HepG2 (cell line): ENCODE measurements around the gene ENC1. TPM values are rescaled to one million over a fixed set of nuclear protein-coding genes. Genes with fewer than 3 reads are reported as not detected.

Experiments used
- ATAC-seq: fragments of 200-7000 bp; cut with Tn5 transposase; 3 replicates; pipeline ENCODE4 v1.9.1; 2020; ENCODE audit warnings: mild to moderate bottlenecking, moderate library complexity
- BruUV-seq: library from RNA; stranded (reverse); fragments of 400-500 nt; replicated peaks from 2 replicates; lab custom pipeline; 2021; lab: Mats Ljungman, UMichigan
- CTCF ChIA-PET: fragments of 300-600 bp; formaldehyde crosslinking; extraction: SDS; loops from one replicate; lab custom pipeline; 2021; ENCODE audit warnings: low total read pairs, inconsistent platforms, low intra/inter-chr PET ratio; lab: Yijun Ruan, JAX
- POLR2A ChIA-PET: fragments of 350-600 bp; sonication (Branson Sonifier 250); formaldehyde crosslinking; loops from one replicate; lab custom pipeline; 2020; ENCODE audit warnings: antibody characterized with exemption, inconsistent platforms; lab: Yijun Ruan, JAX
- DNase-seq: peaks from one replicate; pipeline ENCODE4 v3.0.0-alpha.2; 2015; ENCODE audit warnings: low spot score
- FAIRE-seq: peaks from 3 replicates; lab custom pipeline; 2011; peaks lifted over from hg19 to GRCh38; lab: Jason Lieb, UNC
- H2AFZ ChIP-seq: one replicate; pipeline ENCODE4 v1.6.1; 2011; ENCODE audit warnings: low read length, inconsistent platforms
- H3K27ac ChIP-seq: fragments of 300-600 bp; 3 replicates; pipeline ENCODE4 v1.8.0; 2011; ENCODE audit warnings: mixed run types, mild to moderate bottlenecking, mixed read lengths, low read length, inconsistent platforms; ENCODE audit not compliant: insufficient read depth; ENCODE audit errors: extremely low read length
- H3K27me3 ChIP-seq, 2 experiments: fragments of 200-600 bp in 1 of 2; 2 replicates in 1 of 2; 3 replicates in 1 of 2; pipeline versions ENCODE4 v1.6.0 to v1.8.0; 2011; ENCODE audit warnings: low read length in 2 of 2, mild to moderate bottlenecking in 2 of 2, moderate library complexity in 2 of 2, inconsistent platforms in 1 of 2; ENCODE audit not compliant: insufficient read depth in 2 of 2, control insufficient read depth in 1 of 2
- H3K36me3 ChIP-seq, 2 experiments: fragments of 200-600 bp in 1 of 2; replicated peaks in 1 of 2; 2 replicates in 1 of 2; 3 replicates in 1 of 2; pipeline versions ENCODE4 v1.5.1 to v1.8.0; 2011; ENCODE audit warnings: low read length in 2 of 2, inconsistent platforms in 1 of 2; ENCODE audit not compliant: insufficient read depth in 2 of 2, control insufficient read depth in 1 of 2
- H3K4me1 ChIP-seq: 2 replicates; pipeline ENCODE4 v1.5.1; 2012; ENCODE audit warnings: low read length, inconsistent platforms; ENCODE audit not compliant: insufficient read depth
- H3K4me2 ChIP-seq: 2 replicates; pipeline ENCODE4 v1.6.0; 2011; ENCODE audit warnings: low read depth, low read length, inconsistent platforms
- H3K4me3 ChIP-seq, 3 experiments: fragments of 200-600 bp in 1 of 3; sonication (generic), shearing (Covaris generic) in 1 of 3; replicated peaks in 1 of 3; 2 replicates each; pipeline ENCODE4 v1.5.1; 2011 to 2016; ENCODE audit warnings: low read length in 3 of 3, inconsistent platforms in 2 of 3, low read depth in 2 of 3, mild to moderate bottlenecking in 2 of 3, control low read depth in 1 of 3, mixed read lengths in 1 of 3; ENCODE audit not compliant: insufficient read depth in 1 of 3
- H3K79me2 ChIP-seq: one replicate; pipeline ENCODE4 v1.6.1; 2011; ENCODE audit warnings: low read length, inconsistent platforms; ENCODE audit not compliant: insufficient read depth
- H3K9ac ChIP-seq: 2 replicates; pipeline ENCODE4 v1.6.0; 2011; ENCODE audit warnings: mild to moderate bottlenecking, low read depth, low read length, inconsistent platforms; ENCODE audit not compliant: insufficient read depth
- H3K9me3 ChIP-seq: 2 replicates; pipeline ENCODE4 v1.5.1; 2012; ENCODE audit warnings: mild to moderate bottlenecking, low read length
- H4K20me1 ChIP-seq: 2 replicates; pipeline ENCODE4 v1.6.0; 2011; ENCODE audit warnings: inconsistent platforms, mild to moderate bottlenecking, low read length, moderate library complexity; ENCODE audit not compliant: insufficient read depth
- FIP1L1 ChIP-seq: fragments of 200-400 bp; formaldehyde crosslinking; IDR thresholded peaks from 2 replicates; pipeline ENCODE4 v1.6.1; 2018; ENCODE audit warnings: low read depth, mild to moderate bottlenecking, low read length, moderate library complexity, borderline replicate concordance; ENCODE audit not compliant: insufficient read depth
- GATAD2A ChIP-seq: IDR thresholded peaks from 2 replicates; pipeline ENCODE4 v1.6.1; 2016
- NFE2L1 ChIP-seq: sonication (generic); formaldehyde crosslinking; IDR thresholded peaks from 2 replicates; pipeline ENCODE4 v1.4.0; 2020; ENCODE audit warnings: missing genetic modification reagents, mild to moderate bottlenecking, borderline replicate concordance
- THAP11 ChIP-seq: IDR thresholded peaks from 2 replicates; pipeline ENCODE4 v1.6.1; 2016; ENCODE audit warnings: missing biosample characterization, missing genetic modification reagents
- ZNF33B ChIP-seq: sonication (generic); formaldehyde crosslinking; IDR thresholded peaks from 2 replicates; pipeline ENCODE4 v1.5.1; 2020; ENCODE audit warnings: mild to moderate bottlenecking, missing genetic modification reagents
- ZNF678 ChIP-seq: sonication (generic); formaldehyde crosslinking; IDR thresholded peaks from 2 replicates; pipeline ENCODE4 v1.4.0; 2020; ENCODE audit warnings: mild to moderate bottlenecking, missing genetic modification reagents
- WGBS: methylation state at CpG from one replicate; pipeline ENCODE4 v1.1.6; 2017; ENCODE audit warnings: low lambda C conversion rate; 5-methylcytosine and 5-hydroxymethylcytosine counted together
- in situ Hi-C: cut with HindIII; loops from 2 replicates; pipeline ENCODE4 v1.10.0; 2017; ENCODE audit warnings: low pct_unique_long_range_greater_than_20kb; ENCODE audit not compliant: extremely low pct_ligation_motif_present
- intact Hi-C: fragments of 100-400 bp; cut with micrococcal nuclease; formaldehyde crosslinking; loops from one replicate; pipeline ENCODE4 v1.10.0; 2022; ENCODE audit not compliant: unreplicated experiment
- polyA plus RNA-seq, 8 experiments: library from polyadenylated mRNA; depleted of rRNA in 3 of 8; stranded (reverse) in 7 of 8; unstranded in 1 of 8; fragments of >200 nt; fragmentation: Illumina TruSeq in 4 of 8; extraction: Trizol in 4 of 8; gene quantifications; 2 replicates each; pipeline versions ENCODE4 v1.2.1 to v1.2.3, GENCODE V29; 2011 to 2016; ENCODE audit warnings: low read depth in 4 of 8, missing spikeins in 1 of 8, mixed read lengths in 1 of 8; ENCODE audit not compliant: insufficient read depth in 1 of 8
- total RNA-seq, 5 experiments: library from RNA; depleted of rRNA; stranded (reverse); fragments of >200 nt; fragmentation: Illumina TruSeq; extraction: Trizol; gene quantifications; 2 replicates each; pipeline ENCODE4 v1.2.3, GENCODE V29; 2016; ENCODE audit warnings: low read depth in 1 of 5
- TF ChIP-seq, protein P1 (sequence below): sonication (generic); formaldehyde crosslinking; conservative IDR thresholded peaks from 2 replicates; pipeline ENCODE4 v1.4.0; 2020; ENCODE audit warnings: missing genetic modification reagents
- TF ChIP-seq, protein P2 (sequence below): sonication (generic); formaldehyde crosslinking; IDR thresholded peaks from 2 replicates; pipeline ENCODE4 v1.5.0; 2020; ENCODE audit warnings: mild to moderate bottlenecking, missing genetic modification reagents
- TF ChIP-seq, protein P3 (sequence below), 2 experiments: sonication (generic) in 1 of 2; formaldehyde crosslinking in 1 of 2; IDR thresholded peaks; 2 replicates each; pipeline versions ENCODE4 v1.4.0 to v1.6.1; 2016 to 2020; ENCODE audit warnings: borderline replicate concordance in 1 of 2, low read depth in 1 of 2, mild to moderate bottlenecking in 1 of 2, missing genetic modification reagents in 1 of 2
- TF ChIP-seq, protein P4 (sequence below): sonication (generic); formaldehyde crosslinking; IDR thresholded peaks from 2 replicates; pipeline ENCODE4 v1.5.0; 2020; ENCODE audit warnings: missing genetic modification reagents
- TF ChIP-seq, protein P5 (sequence below): sonication (generic); formaldehyde crosslinking; IDR thresholded peaks from 2 replicates; pipeline ENCODE4 v1.4.0; 2020; ENCODE audit warnings: missing genetic modification reagents

Gene ENC1
- total and polyA plus RNA-seq, 2 of the 13 experiments (the other 11 are each of a cell fraction or from before 2014, with no cell fraction given), result 63.8 to 64.4 TPM

DNA sequence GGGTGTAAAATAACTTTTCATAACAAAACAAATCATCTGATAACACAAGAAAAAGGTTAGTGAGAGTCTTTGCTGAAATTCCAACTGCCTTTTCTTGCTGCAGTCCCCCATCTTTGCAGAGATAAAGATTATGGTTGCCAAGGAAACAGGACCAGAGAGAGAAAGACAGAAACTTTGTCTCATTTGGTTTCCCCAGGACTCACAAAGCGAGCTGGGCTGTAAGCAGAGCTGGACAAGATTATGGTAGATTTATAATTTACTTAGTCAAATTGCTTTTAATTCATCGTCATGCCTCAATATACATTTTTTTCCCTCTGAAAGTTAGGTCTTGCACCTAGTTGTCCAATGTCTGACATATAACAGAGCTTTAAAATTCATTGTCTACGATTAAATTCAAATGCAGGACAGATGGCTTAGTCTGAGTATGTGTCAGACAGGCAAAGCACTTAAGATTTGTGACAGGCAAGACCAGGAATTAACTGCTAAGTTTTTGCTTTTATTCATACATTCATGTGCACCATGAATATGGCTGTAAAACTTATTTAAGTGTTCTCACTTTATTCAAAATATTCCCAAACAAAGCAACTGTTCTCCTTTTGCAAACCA is 17.4 kb downstream of the ENC1 start:
- Histone ChIP-seq H3K4me3 (no peak overlapping the region), H3K9ac (no peak overlapping the region), H4K20me1 (peaks cover 10% of the 10 kb centered on the region; the same call in 1 of the 2 replicates), H3K27me3 (no peaks in the 10 kb centered on the region), H3K9me3 (peaks cover 4% of the 10 kb centered on the region; the same call in 1 of the 2 replicates), H3K36me3 (peaks cover 1 to 2% of the 10 kb centered on the region in 2 experiments; a peak in 2 of 5 replicates), H3K27ac (no peak overlapping the region), H3K4me2 (no peak overlapping the region), H3K79me2 (no peaks in the 10 kb centered on the region), H2AFZ (no peak overlapping the region), H3K4me1 (peaks cover 46% of the 10 kb centered on the region)
- intact Hi-C loops, result no loop called here
- no peak for ATAC-seq
- no peak for DNase-seq
- in situ Hi-C loops, result no loop called here
- 90% methylated on average over 3 of the region's 3 CpGs for WGBS
- CTCF ChIA-PET, result no interaction called here
- BruUV-seq, result no TSS peak
- no peak for FAIRE-seq
- POLR2A ChIA-PET, result no interaction called here
- TF ChIP-seq, protein P1, sequence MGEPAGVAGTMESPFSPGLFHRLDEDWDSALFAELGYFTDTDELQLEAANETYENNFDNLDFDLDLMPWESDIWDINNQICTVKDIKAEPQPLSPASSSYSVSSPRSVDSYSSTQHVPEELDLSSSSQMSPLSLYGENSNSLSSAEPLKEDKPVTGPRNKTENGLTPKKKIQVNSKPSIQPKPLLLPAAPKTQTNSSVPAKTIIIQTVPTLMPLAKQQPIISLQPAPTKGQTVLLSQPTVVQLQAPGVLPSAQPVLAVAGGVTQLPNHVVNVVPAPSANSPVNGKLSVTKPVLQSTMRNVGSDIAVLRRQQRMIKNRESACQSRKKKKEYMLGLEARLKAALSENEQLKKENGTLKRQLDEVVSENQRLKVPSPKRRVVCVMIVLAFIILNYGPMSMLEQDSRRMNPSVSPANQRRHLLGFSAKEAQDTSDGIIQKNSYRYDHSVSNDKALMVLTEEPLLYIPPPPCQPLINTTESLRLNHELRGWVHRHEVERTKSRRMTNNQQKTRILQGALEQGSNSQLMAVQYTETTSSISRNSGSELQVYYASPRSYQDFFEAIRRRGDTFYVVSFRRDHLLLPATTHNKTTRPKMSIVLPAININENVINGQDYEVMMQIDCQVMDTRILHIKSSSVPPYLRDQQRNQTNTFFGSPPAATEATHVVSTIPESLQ (CRISPR knock-in tag), result no peak
- TF ChIP-seq, protein P2, sequence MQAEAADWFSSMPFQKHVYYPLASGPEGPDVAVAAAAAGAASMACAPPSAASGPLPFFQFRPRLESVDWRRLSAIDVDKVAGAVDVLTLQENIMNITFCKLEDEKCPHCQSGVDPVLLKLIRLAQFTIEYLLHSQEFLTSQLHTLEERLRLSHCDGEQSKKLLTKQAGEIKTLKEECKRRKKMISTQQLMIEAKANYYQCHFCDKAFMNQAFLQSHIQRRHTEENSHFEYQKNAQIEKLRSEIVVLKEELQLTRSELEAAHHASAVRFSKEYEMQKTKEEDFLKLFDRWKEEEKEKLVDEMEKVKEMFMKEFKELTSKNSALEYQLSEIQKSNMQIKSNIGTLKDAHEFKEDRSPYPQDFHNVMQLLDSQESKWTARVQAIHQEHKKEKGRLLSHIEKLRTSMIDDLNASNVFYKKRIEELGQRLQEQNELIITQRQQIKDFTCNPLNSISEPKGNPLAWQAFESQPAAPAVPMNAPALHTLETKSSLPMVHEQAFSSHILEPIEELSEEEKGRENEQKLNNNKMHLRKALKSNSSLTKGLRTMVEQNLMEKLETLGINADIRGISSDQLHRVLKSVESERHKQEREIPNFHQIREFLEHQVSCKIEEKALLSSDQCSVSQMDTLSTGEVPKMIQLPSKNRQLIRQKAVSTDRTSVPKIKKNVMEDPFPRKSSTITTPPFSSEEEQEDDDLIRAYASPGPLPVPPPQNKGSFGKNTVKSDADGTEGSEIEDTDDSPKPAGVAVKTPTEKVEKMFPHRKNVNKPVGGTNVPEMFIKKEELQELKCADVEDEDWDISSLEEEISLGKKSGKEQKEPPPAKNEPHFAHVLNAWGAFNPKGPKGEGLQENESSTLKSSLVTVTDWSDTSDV (CRISPR knock-in tag), result no peak
- TF ChIP-seq, protein P3, sequence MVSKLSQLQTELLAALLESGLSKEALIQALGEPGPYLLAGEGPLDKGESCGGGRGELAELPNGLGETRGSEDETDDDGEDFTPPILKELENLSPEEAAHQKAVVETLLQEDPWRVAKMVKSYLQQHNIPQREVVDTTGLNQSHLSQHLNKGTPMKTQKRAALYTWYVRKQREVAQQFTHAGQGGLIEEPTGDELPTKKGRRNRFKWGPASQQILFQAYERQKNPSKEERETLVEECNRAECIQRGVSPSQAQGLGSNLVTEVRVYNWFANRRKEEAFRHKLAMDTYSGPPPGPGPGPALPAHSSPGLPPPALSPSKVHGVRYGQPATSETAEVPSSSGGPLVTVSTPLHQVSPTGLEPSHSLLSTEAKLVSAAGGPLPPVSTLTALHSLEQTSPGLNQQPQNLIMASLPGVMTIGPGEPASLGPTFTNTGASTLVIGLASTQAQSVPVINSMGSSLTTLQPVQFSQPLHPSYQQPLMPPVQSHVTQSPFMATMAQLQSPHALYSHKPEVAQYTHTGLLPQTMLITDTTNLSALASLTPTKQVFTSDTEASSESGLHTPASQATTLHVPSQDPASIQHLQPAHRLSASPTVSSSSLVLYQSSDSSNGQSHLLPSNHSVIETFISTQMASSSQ (IDR thresholded peaks at IDR 0.05; ENCODE audit: low read depth), result no peak
- TF ChIP-seq, protein P3 (CRISPR knock-in tag; IDR thresholded peaks at IDR 0.05; ENCODE audit: borderline replicate concordance), result no peak
- TF ChIP-seq THAP11 (no peak), FIP1L1 (no peak), ZNF33B (CRISPR knock-in tag) (no peak), NFE2L1 (CRISPR knock-in tag) (no peak), ZNF678 (CRISPR knock-in tag) (no peak), GATAD2A (CRISPR knock-in tag) (no peak)
- TF ChIP-seq, protein P4, sequence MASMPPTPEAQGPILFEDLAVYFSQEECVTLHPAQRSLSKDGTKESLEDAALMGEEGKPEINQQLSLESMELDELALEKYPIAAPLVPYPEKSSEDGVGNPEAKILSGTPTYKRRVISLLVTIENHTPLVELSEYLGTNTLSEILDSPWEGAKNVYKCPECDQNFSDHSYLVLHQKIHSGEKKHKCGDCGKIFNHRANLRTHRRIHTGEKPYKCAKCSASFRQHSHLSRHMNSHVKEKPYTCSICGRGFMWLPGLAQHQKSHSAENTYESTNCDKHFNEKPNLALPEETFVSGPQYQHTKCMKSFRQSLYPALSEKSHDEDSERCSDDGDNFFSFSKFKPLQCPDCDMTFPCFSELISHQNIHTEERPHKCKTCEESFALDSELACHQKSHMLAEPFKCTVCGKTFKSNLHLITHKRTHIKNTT, result no peak
- TF ChIP-seq, protein P5, sequence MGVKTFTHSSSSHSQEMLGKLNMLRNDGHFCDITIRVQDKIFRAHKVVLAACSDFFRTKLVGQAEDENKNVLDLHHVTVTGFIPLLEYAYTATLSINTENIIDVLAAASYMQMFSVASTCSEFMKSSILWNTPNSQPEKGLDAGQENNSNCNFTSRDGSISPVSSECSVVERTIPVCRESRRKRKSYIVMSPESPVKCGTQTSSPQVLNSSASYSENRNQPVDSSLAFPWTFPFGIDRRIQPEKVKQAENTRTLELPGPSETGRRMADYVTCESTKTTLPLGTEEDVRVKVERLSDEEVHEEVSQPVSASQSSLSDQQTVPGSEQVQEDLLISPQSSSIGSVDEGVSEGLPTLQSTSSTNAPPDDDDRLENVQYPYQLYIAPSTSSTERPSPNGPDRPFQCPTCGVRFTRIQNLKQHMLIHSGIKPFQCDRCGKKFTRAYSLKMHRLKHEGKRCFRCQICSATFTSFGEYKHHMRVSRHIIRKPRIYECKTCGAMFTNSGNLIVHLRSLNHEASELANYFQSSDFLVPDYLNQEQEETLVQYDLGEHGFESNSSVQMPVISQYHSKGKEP, result no peak
